Lung microvascular endothelial cell (primary cell): ENCODE data around the gene WRNIP1. TPM values are rescaled to one million over a fixed set of nuclear protein-coding genes. Genes with fewer than 3 reads are reported as not detected.

Experiments used
- DNase-seq, 2 donors: peaks; one replicate each; pipeline versions ENCODE4 v3.0.0 to v3.0.0-alpha.2; 2010; ENCODE audit warnings: low read depth in 2 of 2
- total RNA-seq: library from RNA; depleted of rRNA; stranded (reverse); fragments of >200 nt; gene quantifications from 2 replicates; pipeline ENCODE4 v1.2.1, GENCODE V29; 2014

Gene WRNIP1
- total RNA-seq, 1 donor from 2014 or later: 42.7 TPM

- no peak for DNase-seq
These were observed 24.6 kb upstream of the WRNIP1 start for GRCh38 chr6:2740581-2740980.

DNA sequence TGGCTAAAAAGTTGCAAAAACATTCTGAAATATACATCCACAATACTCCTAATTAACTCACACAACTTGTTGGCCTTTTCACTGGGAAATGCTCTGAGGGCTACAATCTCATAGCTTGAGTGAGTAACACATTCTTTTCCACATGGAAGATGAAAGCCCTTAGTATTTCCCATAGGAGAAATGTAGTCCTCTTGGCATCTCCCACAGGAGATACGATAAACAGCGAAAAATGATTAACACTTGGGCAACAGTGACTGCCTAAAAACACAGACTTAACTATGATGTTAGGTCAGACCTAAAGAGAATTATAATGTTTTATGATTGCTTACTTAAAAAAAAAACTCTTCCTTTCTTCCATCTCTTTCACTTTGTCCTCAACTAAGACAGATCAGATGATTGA, 23.4 kb upstream of the WRNIP1 start:
- DNase-seq: no peak

- DNase-seq: no peak
These were observed 21.6 kb upstream of the WRNIP1 start for GRCh38 chr6:2743280-2744208.

DNA sequence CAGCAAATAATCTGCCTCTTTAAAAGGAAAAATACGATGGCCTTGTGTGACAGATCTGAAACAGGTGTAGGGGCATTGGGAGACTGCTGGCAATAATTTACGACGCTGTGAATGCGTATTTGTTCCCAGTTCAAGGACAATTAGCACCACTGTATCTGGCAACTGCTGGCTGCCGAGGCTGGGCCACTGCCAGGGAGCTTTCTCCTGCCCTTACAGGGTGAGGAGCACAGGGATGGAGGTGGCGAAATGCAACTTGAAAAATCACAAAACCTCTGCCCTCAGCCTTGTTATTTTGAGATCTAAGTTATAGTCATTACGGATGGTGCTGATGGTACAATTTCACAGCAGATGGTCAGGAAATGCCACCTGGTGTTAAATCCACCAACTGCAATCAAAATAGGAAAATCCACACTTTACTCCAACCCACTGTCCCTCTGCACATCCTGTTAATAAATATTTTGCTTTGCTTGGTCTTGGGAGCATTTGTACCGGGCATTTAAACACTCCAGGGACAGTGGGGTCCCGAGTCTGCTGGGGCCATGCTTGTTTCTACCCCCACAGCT, 20.9 kb upstream of the WRNIP1 start:
- peak; percentile 32 to 60 for DNase-seq

DNA sequence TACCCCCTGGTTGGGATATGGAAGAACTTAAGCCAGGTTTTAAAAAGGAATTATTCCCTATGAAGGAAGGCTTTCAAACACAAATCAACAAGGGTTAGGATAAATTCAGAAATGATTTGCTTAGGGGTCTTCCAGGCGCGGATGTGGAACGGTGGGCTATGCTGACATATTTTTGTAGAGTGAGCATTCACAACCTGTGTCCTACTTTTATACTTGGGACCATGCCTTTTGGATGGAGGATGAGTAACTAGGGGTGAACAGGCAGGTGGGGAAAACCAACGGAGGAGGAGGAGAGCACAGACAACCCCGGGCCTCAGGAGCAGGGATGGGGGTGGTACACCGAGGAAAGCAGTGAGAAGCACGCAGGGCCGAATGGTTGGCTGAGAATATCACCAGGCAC, 20.4 kb upstream of the WRNIP1 start:
- no peak for DNase-seq

GRCh38 chr6:2745246-2745645, 19.9 kb upstream of the WRNIP1 start:
- DNase-seq: no peak

- no peak for DNase-seq
These were observed 18.6 kb upstream of the WRNIP1 start for GRCh38 chr6:2746557-2747061.

DNA sequence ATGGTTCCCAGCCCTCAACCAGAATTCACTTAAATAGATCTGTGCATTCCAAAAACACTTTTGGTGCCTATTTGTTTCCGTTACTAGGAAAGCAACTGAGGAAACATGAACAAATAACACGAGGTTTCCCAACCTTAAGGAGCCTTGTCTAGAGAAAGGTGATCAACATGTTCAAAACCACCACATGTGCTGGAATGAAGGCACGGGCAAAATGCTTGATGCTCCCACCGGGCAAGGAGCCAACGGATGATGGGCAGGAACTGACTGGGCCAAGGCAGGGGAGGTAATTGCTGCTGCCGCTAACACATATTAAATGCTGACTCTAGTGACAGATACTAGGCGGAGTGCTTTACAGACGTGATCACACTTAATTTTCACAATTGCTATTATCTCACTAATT, 17.0 kb upstream of the WRNIP1 start:
- peak in 1 of 2 donors; percentile 62 for DNase-seq

DNA sequence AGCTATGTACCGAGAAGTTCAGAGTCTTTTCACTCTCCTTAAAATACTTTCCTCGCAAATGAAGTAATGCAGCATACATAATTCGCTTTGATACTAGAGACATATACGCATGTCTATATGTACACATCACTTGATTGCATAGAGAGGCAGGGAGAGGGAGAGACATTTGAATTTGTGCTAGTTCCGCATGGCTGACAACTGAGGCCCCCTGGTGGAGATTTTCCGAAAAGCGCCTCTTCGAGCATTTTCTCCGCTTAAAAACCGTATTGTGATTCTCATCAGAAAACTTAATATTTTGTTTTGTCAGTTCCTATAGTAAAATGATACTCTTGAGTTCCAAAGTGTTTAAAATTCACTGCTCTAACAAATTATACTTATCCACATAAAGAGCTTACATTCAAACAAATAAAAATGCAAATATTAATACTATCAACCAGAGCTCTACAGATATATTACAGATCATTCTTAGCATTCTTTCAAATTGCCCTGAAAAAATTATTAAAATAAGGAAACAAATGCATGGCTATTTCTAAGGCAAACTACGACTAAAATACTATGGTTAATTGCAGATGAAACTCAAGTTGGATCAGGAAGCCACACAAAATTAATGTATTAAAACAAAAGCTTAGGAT, 15.1 kb upstream of the WRNIP1 start:
- DNase-seq: peak; percentile 49 to 66

DNA sequence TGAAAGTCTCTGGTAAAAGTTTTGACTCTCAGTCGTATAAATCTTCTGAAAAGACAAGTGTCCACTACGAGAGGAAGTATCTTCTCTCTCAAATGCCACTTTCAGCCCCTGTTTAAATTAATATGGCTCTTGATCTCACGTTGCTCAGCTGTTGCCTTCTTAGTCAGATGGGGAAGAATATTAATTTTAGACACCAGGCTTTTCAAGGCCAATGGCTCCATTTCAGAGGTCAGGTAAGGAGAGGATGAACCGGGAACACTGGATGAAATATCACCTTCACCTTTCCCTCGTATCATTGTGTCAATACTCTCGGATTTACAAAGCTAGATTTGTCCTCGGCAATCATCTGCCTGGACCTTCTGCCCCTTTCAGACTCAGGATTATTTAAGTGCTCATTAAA, 14.4 kb upstream of the WRNIP1 start, which contains the start of gene MYLK4:
MYLK4 (minus strand) TSS at position 91 of the 400 bp plus-strand sequence. CDS start 1,628 bp downstream, outside the sequence.
- no peak for DNase-seq

- no peak for DNase-seq
These were observed 13.3 kb upstream of the WRNIP1 start for GRCh38 chr6:2751871-2752270.

DNA sequence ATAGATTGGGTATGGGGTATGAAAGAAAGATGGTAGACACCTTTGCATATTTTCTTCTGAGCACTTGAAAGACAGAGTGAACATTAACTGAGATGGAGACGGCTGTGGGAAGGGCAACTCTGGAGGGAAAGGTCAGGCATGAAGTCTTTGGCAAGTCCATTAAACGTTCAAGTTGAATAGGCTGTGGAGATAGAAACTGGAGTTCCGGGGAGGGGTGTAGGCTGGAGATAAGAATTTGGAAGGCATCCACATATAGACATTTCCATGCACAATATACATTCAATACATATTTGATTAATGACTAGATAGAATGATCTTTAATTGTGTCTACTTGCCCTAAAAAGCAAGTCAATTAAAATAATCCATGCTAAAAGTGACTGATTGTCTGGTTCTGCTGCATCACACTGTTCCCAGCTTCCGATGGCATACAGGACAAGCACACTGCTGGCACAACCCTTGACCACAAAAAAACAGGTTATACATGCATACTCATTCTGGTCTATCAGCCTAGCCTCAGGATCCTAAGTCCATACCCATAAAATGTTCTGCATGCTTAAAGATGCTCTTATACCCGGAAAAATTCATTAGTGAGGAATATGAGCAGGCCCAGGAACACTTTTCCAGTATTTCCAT, 12.6 kb upstream of the WRNIP1 start:
- no peak for DNase-seq

GRCh38 chr6:2753110-2753489, 12.1 kb upstream of the WRNIP1 start:
- no peak for DNase-seq

DNA sequence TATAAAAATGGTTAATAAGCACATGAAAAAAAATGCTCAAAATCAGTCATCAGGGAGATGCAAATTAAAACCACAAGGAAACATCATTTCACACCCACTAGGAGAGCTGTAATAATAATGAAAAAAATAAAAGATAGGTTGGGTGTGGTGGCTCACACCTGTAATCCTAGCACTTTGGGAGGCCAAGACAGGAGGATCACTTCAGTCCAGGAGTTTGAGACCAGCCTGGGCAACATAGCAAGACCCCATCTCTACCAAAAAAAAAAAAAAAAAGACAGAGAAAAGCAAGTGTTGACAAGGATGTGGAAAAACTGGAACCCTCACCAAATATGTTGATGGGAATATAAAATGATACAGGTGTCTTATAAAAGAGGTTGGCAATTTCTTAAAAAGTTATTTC, 11.4 kb upstream of the WRNIP1 start:
- DNase-seq: no peak

DNA sequence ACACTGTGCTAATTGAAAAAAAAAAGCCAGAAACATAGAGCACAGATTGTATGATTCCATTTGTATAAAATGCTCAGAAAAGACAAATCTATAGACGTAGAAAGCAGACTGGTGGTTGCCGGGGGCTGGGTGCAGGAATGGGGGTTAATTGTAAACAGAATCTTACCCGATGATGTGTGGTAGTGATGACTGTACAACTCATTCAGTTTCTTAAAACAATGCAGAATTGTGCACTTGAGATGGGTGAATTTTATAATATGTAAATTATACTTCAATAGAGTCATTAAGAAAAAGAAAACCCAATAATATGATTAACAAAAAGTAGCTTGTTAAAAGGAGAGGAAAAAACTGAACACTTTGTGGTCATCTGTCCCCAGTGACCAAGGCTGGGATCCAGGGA, 10.8 kb upstream of the WRNIP1 start:
- no peak for DNase-seq

GRCh38 chr6:2754911-2755310, 10.3 kb upstream of the WRNIP1 start:
- DNase-seq: no peak

DNA sequence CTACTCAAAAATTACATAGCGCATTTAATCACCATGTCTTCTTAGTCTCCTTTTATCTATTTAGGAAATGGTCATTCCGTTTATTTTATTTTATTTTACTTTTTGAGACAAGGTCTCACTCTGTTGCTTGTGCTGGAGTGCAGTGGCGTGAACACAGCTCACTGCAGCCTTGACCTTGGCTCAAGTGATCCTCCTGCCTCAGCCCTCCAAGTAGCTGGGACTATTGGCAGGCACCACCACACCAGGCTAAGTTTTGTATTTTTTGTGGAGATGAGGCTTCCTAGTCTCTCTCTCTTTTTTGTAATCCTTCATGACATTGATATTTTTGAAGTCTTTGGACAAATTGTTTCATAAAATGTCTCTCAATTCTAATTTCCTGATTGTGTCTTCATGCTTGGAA, 9.7 kb upstream of the WRNIP1 start:
- DNase-seq: no peak

DNA sequence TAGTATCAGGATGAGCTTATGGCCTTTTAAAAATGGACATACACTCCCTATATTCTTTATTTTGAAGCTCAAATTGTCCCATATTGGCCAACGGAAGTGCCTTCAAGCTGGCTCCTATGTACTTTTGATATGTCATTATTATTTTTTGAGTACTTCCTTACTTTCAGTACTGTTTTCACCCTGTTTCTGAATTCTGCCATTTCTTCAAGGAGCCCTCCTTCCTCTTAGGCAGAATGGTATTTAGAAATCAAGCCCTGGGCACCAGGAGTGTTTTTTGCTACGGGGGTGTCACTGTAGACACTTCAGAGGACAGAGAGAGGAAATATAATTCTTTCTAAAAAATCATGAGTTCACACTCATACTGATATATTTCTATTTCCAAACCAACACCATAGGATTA, 9.0 kb upstream of the WRNIP1 start:
- no peak for DNase-seq

GRCh38 chr6:2756687-2757224, 8.4 kb upstream of the WRNIP1 start:
- no peak for DNase-seq

- no peak for DNase-seq
These were observed 6.2 kb upstream of the WRNIP1 start for GRCh38 chr6:2758980-2759379.
